Activated CD8-positive, alpha-beta memory T cell treated with anti-CD3 and anti-CD28 coated beads for 1 hour (primary cell): ENCODE data around the gene ALKBH5.
A peak's percentile ranks its signal among the peaks of the same experiment; 100 is the strongest.

ENCODE experiments used
- DNase-seq, 2 donors: peaks; one replicate each; pipeline ENCODE4 v3.0.0-alpha.2; 2020; ENCODE audit warnings: low read depth in 1 of 2; ENCODE audit errors: extremely low read depth in 1 of 2

The ALKBH5 gene

GRCh38 chr17:18238299-18238698 lies 54.7 kb downstream of the ALKBH5 start:
- DNase-seq, result no peak

DNA sequence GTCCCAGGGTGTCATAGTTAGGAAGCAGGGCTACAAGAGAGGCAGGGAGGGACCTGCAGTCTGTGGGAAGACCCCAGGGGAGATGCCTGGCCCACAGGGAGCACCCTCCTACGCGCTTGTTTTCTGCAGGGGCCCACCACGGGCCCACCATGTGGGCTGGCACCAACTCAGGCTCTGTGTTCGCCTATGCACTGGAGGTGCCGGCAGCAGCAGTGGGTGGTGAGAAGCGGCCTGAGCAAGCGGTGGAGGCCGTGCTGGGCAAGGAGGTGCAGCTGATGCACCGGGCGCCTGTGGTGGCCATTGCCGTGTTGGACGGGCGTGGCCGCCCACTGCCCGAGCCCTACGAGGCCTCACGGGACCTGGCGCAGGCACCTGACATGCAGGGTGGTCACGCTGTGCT lies 56.8 kb downstream of the ALKBH5 start:
- DNase-seq, result no peak

DNA sequence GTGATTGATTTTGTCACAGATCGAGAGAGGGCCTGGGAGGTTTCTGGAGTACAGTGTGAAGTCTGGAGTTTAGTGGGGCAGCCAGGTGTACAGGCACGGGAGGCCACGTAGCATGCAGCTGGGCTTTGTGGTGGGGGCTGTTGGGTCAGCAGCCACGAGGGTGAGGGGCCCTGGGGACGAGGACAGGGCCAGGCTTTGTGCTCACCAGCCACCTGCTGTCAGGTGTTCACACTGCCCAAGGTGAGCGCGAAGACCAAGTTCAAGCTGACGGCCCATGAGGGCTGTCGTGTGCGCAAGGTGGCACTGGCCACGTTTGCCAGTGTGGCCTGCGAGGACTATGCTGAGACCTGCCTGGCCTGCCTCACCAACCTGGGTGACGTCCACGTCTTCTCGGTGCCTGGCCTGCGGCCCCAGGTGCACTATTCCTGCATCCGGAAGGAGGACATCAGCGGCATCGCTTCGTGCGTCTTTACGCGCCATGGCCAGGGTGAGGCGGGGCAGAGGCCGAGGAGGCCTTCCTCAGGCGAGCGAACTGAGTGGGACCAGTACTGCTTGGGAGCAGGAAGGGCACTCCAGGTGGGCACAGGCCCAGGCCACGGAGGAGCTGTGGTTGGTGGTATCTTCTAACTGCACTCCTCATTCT lies 57.7 kb downstream of the ALKBH5 start:
- DNase-seq, result no peak

- DNase-seq, result no peak
Measured at GRCh38 chr17:18245038-18245776, 61.6 kb downstream of the ALKBH5 start.

DNA sequence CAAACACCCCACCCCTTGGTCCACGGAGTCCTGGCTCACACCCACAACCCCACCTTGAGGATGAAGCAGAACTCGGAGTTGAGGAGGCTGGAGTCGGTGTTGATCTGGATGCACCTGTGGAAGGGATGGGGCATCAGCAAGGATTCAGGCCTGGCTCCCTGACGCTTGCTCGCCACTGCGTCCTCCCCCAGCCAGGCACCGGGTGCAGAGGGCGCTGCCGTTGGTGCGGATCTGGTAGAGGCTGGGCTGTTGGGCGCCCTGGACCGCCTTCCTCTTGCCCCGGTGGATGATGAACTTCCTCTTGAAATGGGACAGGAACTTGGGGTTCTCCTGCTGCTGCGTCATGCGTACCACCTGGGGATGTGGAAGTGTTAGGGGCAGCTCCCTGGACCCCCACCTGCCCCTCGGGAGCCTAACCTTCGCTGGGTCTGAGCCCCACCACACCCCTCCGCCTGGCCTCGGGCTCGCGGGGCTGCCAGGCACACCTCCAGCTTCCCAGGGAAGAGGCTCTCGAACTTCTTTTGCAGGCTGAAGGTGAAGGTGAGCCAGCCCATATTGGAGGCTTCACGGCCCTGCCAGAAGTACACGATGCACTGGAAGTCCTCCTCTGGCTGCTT lies 62.6 kb downstream of the ALKBH5 start:
- DNase-seq, result no peak

GRCh38 chr17:18246880-18247612 lies 63.4 kb downstream of the ALKBH5 start:
- DNase-seq, result no peak

- no peak for DNase-seq
Measured at GRCh38 chr17:18247613-18248001, 64.0 kb downstream of the ALKBH5 start.

DNA sequence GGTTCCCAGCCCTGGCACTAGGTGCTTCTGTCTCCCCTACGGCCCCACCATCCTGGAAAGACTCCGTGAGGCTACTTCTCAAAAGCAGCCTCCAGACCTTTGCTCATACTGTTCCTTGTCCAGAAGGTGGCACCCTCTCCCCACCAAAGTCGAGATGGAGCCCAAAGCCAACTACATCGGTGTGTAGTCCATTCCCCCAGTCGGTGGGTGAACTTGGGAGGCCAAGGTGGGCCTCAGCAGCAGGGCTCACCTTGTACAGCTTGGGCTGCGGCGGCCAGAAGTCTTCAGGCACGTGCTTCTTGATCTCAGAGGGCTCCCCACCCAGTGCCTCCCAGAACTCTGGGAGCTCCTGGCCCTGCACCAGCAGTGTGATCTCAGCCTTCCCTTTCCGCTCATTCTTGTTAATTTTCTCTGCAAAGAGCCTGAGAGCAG lies 64.7 kb downstream of the ALKBH5 start:
- peak in 1 of 2 donors; percentile 47 for DNase-seq

- no peak for DNase-seq
Measured at GRCh38 chr17:18248811-18249210, 65.2 kb downstream of the ALKBH5 start.

DNA sequence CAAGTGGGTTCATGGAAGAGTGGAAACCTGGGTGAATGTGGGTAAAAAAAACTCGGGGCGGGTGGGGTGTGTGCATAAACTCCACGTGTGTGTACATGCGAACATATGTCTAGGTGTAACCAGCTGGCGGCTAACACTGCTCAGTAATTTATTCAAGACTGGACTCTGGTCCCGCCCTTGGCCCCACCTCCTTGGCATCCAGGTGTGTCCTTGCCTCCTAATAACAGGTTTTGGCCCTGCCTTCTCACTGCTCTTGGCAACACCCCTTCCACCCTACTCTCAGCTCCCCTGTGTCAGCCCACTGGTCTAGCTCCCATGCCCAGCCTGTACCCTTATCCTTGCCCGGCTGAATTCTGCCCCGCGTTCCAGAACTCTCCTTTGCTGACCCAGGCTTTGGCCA lies 66.6 kb downstream of the ALKBH5 start:
- DNase-seq, result no peak

DNA sequence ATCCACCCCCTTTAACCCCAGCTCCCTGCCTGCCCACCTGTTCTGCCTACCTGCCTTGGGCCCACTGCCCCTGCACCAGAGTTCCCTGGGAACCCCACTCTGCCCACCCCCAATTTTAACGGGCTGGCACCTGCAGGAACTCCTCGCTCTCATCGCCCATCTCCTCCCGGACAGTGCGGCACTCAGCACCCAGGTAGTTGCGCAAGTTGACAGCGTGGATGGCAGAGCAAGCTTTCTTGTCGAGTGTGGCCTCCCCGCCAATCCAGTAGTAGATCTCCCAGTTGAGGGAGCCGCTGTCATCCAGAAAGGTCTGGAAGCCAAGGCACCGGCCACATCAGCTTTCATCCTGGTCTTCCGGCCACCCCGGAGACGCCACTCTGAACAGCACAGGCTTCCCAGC lies 67.1 kb downstream of the ALKBH5 start:
- DNase-seq, result no peak

DNA sequence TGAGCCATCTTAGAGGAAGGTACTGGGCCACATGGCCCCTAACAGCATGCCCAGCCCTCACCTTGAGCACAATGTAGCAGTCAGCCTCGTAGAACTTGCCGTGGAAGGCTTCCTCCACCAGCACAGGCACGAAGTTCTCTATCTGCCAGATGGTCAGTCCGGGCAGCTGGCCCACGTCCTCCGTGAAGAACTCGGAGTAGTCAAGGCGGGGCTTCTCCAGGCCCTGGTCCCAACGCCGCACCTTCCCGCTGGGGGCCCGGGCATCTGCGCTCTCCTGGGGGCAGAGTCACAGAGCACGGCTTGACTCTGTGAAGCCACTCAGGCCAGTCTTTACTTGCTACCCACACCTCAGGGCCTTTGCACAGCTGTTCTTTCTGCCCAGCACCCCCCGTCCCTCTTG lies 67.6 kb downstream of the ALKBH5 start:
- DNase-seq, result no peak

DNA sequence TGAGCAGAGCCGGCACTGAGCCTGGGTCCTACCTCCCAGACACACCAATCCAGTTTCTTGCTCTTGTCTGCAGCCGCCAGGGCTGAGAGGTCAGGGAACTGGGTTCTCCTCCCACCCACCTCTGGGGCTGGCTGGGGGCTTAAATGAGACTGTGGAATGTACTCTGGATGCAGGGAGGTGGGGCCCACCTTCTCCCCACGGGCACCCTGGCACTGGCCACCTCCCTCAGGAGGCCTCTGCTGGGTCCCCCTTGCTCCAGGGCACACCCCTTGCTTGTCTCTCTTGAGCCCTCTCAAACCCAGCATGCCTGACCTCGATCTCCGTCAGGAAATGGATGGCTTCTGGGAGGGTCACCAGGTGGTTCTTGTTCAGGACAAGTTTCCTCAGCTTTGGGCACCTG lies 68.5 kb downstream of the ALKBH5 start:
- DNase-seq, result no peak

- DNase-seq, result no peak
Measured at GRCh38 chr17:18253187-18253884, 69.7 kb downstream of the ALKBH5 start.

GRCh38 chr17:18253947-18254821 lies 70.6 kb downstream of the ALKBH5 start:
- DNase-seq, result no peak

- DNase-seq, result no peak
Measured at GRCh38 chr17:18254888-18255649, 71.4 kb downstream of the ALKBH5 start.

DNA sequence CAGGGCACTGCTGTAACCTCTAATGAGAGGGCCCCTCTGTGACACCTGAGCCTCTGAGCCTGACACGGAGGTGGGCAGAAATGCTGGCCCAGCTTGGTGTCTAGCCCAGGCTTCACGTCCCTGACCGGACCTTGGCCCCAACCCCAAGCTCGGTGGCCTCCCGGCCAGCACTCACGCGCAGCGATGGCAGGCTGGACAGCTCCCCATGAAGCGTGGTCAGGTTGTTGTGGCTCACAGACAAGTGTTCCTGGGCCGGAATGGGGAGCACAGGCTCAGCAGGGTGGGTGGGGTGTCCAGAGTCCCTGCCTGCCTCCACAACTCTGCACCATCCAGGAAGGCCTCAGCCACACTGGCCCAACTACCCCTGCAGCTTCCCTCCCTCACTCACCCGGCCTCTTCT lies 72.7 kb downstream of the ALKBH5 start:
- DNase-seq, result no peak

DNA sequence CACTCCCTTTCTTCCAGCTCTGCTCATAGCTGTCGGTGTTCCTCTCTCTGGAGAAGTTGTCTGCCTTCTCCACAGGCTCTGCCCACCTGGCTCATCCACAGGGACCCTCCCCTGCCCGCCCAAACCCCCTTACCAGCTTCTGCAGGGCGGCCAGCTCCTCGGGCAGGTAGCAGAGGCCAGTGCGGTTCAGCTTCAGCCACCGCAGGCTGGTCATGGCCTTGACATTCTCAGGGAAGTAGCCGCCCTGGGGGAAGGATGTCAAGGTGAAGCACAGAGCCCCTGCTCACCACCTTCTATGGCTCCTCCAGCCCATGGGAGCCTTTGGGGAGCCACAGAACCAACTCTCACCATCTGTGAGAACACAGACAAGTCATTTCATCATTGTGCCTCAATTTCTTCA lies 73.1 kb downstream of the ALKBH5 start:
- no peak for DNase-seq

GRCh38 chr17:18257268-18257981 lies 73.8 kb downstream of the ALKBH5 start:
- DNase-seq, result no peak
